Measurements from ENCODE around the gene PVALB.

PVALB gene

GRCh38 chr22:36797374-36797773 is 19.5 kb downstream of the PVALB start:
- DNase-seq (ENCODE audit: low spot score): no peak
- TF ChIP-seq CTCF (IDR thresholded peaks at IDR 0.05; ENCODE audit: extremely low read depth, missing control alignments): no peak

- no peak for DNase-seq (ENCODE audit: low spot score)
- no peak for TF ChIP-seq CTCF (IDR thresholded peaks at IDR 0.05; ENCODE audit: extremely low read depth, missing control alignments)
These were observed 20.2 kb downstream of the PVALB start for GRCh38 chr22:36796552-36797175.

GRCh38 chr22:36795633-36796032 is 21.2 kb downstream of the PVALB start:
- TF ChIP-seq CTCF (IDR thresholded peaks at IDR 0.05; ENCODE audit: extremely low read depth, missing control alignments): no peak
- no peak for DNase-seq (ENCODE audit: low spot score)

- DNase-seq (ENCODE audit: low spot score): peak; percentile 44
- TF ChIP-seq CTCF (IDR thresholded peaks at IDR 0.05; ENCODE audit: extremely low read depth, missing control alignments): peak; percentile 41
These were observed 26.2 kb downstream of the PVALB start for GRCh38 chr22:36790648-36791047.

- TF ChIP-seq CTCF (IDR thresholded peaks at IDR 0.05; ENCODE audit: extremely low read depth, missing control alignments): no peak
- DNase-seq (ENCODE audit: low spot score): no peak
These were observed 29.4 kb downstream of the PVALB start for GRCh38 chr22:36787204-36787988.

GRCh38 chr22:36783743-36784142 is 33.1 kb downstream of the PVALB start:
- no peak for TF ChIP-seq CTCF (IDR thresholded peaks at IDR 0.05; ENCODE audit: extremely low read depth, missing control alignments)
- DNase-seq (ENCODE audit: low spot score): no peak
